WTC11 (cell line): ENCODE data around the gene UQCR10. TPM values are rescaled to one million over a fixed set of nuclear protein-coding genes. Genes with fewer than 3 reads are reported as not detected.
A peak's percentile ranks its signal among the peaks of the same experiment; 100 is the strongest.

Experiments
- ATAC-seq: fragments of 200-7000 bp; cut with Tn5 transposase; 2 replicates; pipeline ENCODE4 v1.10.0; 2021; ENCODE audit warnings: mild to moderate bottlenecking, moderate library complexity
- CTCF ChIA-PET: fragments of 300-600 bp; sonication (Branson Sonifier 250); formaldehyde crosslinking; loops from one replicate; lab custom pipeline; 2021; ENCODE audit warnings: antibody characterized with exemption; lab: Charles Lee
- POLR2A ChIA-PET: fragments of 350-600 bp; sonication (Branson Sonifier 250); formaldehyde crosslinking; loops from one replicate; lab custom pipeline; 2021; ENCODE audit warnings: antibody characterized with exemption; lab: Charles Lee
- DNase-seq: peaks from one replicate; pipeline ENCODE4 v3.0.0; 2021; ENCODE audit warnings: low spot score
- H3K27ac Mint-ChIP-seq: 2 replicates; pipeline ENCODE4 v1.8.0; 2021; ENCODE audit warnings: mixed read lengths
- H3K27me3 Mint-ChIP-seq: 2 replicates; pipeline ENCODE4 v1.8.0; 2021; ENCODE audit warnings: low read depth, mild to moderate bottlenecking, moderate library complexity, mixed read lengths
- H3K36me3 Mint-ChIP-seq: 2 replicates; pipeline ENCODE4 v1.8.0; 2021; ENCODE audit warnings: mixed read lengths
- H3K4me1 Mint-ChIP-seq: 2 replicates; pipeline ENCODE4 v1.8.0; 2022; ENCODE audit warnings: mixed read lengths
- H3K4me3 Mint-ChIP-seq: 2 replicates; pipeline ENCODE4 v1.8.0; 2021; ENCODE audit warnings: mild to moderate bottlenecking, moderate library complexity, mixed read lengths
- H3K9me3 Mint-ChIP-seq: 2 replicates; pipeline ENCODE4 v1.8.0; 2021; ENCODE audit warnings: mixed read lengths
- ATF2 ChIP-seq: sonication (generic); formaldehyde crosslinking; IDR thresholded peaks from 2 replicates; pipeline ENCODE4 v1.8.1; 2022; ENCODE audit warnings: low read depth, missing genetic modification reagents, borderline replicate concordance
- ATF3 ChIP-seq: sonication (generic); formaldehyde crosslinking; conservative IDR thresholded peaks from 2 replicates; pipeline ENCODE4 v1.8.1; 2022; ENCODE audit warnings: mild to moderate bottlenecking, missing genetic modification reagents
- CTCF ChIP-seq: fragments of 200-600 bp; IDR thresholded peaks from 2 replicates; pipeline ENCODE4 v1.8.0; 2022; ENCODE audit warnings: antibody characterized with exemption
- EMX1 ChIP-seq: fragments of 250-450 bp; sonication (Bioruptor Pico); IDR thresholded peaks from 2 replicates; pipeline ENCODE4 v1.8.0; 2021; ENCODE audit warnings: mild to moderate bottlenecking
- FOXJ3 ChIP-seq: sonication (generic); formaldehyde crosslinking; IDR thresholded peaks from 2 replicates; pipeline ENCODE4 v1.9.0; 2021; ENCODE audit warnings: missing genetic modification reagents, mild to moderate bottlenecking, borderline replicate concordance
- GABPB1 ChIP-seq: sonication (generic); formaldehyde crosslinking; IDR thresholded peaks from 2 replicates; pipeline ENCODE4 v1.8.1; 2023; ENCODE audit warnings: mild to moderate bottlenecking, missing genetic modification reagents
- GRHL2 ChIP-seq: fragments of 250-450 bp; sonication (Bioruptor Pico); IDR thresholded peaks from 2 replicates; pipeline ENCODE4 v1.8.0; 2022; ENCODE audit warnings: mild to moderate bottlenecking, moderate library complexity; ENCODE audit not compliant: insufficient replicate concordance, severe bottlenecking
- IRF1 ChIP-seq: sonication (generic); formaldehyde crosslinking; IDR thresholded peaks from 2 replicates; pipeline ENCODE4 v1.8.0; 2023; ENCODE audit warnings: missing genetic modification reagents
- JAZF1 ChIP-seq: fragments of 250-450 bp; sonication (Bioruptor Pico); IDR thresholded peaks from 2 replicates; pipeline ENCODE4 v1.9.0; 2021; ENCODE audit warnings: moderate library complexity, mild to moderate bottlenecking, inconsistent platforms
- KAT7 ChIP-seq: sonication (generic); formaldehyde crosslinking; IDR thresholded peaks from 2 replicates; pipeline ENCODE4 v1.8.1; 2023; ENCODE audit warnings: missing genetic modification reagents, mild to moderate bottlenecking, borderline replicate concordance
- MLX ChIP-seq: sonication (generic); formaldehyde crosslinking; IDR thresholded peaks from 2 replicates; pipeline ENCODE4 v1.8.1; 2023; ENCODE audit warnings: mild to moderate bottlenecking, missing genetic modification reagents, moderate library complexity
- NR1H2 ChIP-seq: sonication (generic); formaldehyde crosslinking; IDR thresholded peaks from 2 replicates; pipeline ENCODE4 v1.9.0; 2021; ENCODE audit warnings: mild to moderate bottlenecking, moderate library complexity, missing genetic modification reagents
- PRDM15 ChIP-seq: sonication (generic); formaldehyde crosslinking; IDR thresholded peaks from 2 replicates; pipeline ENCODE4 v1.8.0; 2022; ENCODE audit warnings: missing genetic modification reagents
- PRRX2 ChIP-seq: fragments of 250-450 bp; sonication (Bioruptor Pico); IDR thresholded peaks from 2 replicates; pipeline ENCODE4 v1.8.0; 2021; ENCODE audit warnings: mild to moderate bottlenecking
- SOX15 ChIP-seq: fragments of 250-450 bp; sonication (Bioruptor Pico); IDR thresholded peaks from 2 replicates; pipeline ENCODE4 v1.9.0; 2021; ENCODE audit warnings: mild to moderate bottlenecking
- SP1 ChIP-seq: sonication (generic); formaldehyde crosslinking; conservative IDR thresholded peaks from 2 replicates; pipeline ENCODE4 v1.8.1; 2022; ENCODE audit warnings: missing genetic modification reagents
- ZBTB21 ChIP-seq: sonication (generic); formaldehyde crosslinking; IDR thresholded peaks from 2 replicates; pipeline ENCODE4 v1.8.1; 2023; ENCODE audit warnings: mild to moderate bottlenecking, missing genetic modification reagents, borderline replicate concordance
- ZBTB43 ChIP-seq: sonication (generic); formaldehyde crosslinking; IDR thresholded peaks from 2 replicates; pipeline ENCODE4 v1.8.1; 2023; ENCODE audit warnings: mild to moderate bottlenecking, missing genetic modification reagents
- ZNF416 ChIP-seq: fragments of 250-450 bp; sonication (Bioruptor Pico); IDR thresholded peaks from 2 replicates; pipeline ENCODE4 v1.9.0; 2021; ENCODE audit warnings: mild to moderate bottlenecking, inconsistent platforms
- ZNF512 ChIP-seq: sonication (generic); formaldehyde crosslinking; IDR thresholded peaks from 2 replicates; pipeline ENCODE4 v1.8.1; 2022; ENCODE audit warnings: missing genetic modification reagents, borderline replicate concordance
- total RNA-seq: library from RNA; stranded (reverse); gene quantifications from 3 replicates; pipeline ENCODE4 v1.2.3, GENCODE V29; 2021

Gene UQCR10
- total RNA-seq, 1 experiment from 2014 or later: 119 TPM

GRCh38 chr22:29813563-29813962, 46.4 kb downstream of the UQCR10 start (continued):
- TF ChIP-seq IRF1 (CRISPR knock-in tag) (no peak), GABPB1 (CRISPR knock-in tag) (no peak), SP1 (CRISPR knock-in tag) (no peak), ATF3 (CRISPR knock-in tag) (no peak), SOX15 (CRISPR knock-in tag) (no peak), PRRX2 (CRISPR knock-in tag) (no peak), EMX1 (no peak), FOXJ3 (CRISPR knock-in tag) (no peak)

GRCh38 chr22:29814003-29814402, 46.8 kb downstream of the UQCR10 start:
- H3K4me3 Mint-ChIP-seq: no peak overlapping the region
- ChIA-PET CTCF (interaction anchor here (0.8 to 1.6 kb wide), 3 partner anchors 18 to 191 kb away, joined by 4 to 7 read pairs (median 5); no protein-coding TSS in a partner anchor), POLR2A (interaction anchor here (0.6 kb wide), 1 partner anchor 41 kb away, joined by 3 read pairs; no protein-coding TSS in a partner anchor)
- no peak overlapping the region for H3K27ac Mint-ChIP-seq
- no peak for ATAC-seq
- TF ChIP-seq JAZF1 (CRISPR knock-in tag): no peak
- no peak for TF ChIP-seq ATF2
- no peak for TF ChIP-seq NR1H2 (CRISPR knock-in tag)
- no peak for TF ChIP-seq ZBTB43
- no peak for TF ChIP-seq MLX (CRISPR knock-in tag)
- H3K9me3 Mint-ChIP-seq: no peaks in the 10 kb centered on the region
- H3K27me3 Mint-ChIP-seq: no peaks in the 10 kb centered on the region; the same call in 1 of the 2 replicates
- no peak for DNase-seq
- peaks cover 44% of the 10 kb centered on the region for H3K36me3 Mint-ChIP-seq
- 0 out of 2 replicates have a peak, but pooled peaks cover 3% of the 10 kb centered on the region for H3K4me1 Mint-ChIP-seq

GRCh38 chr22:29815580-29815979, 48.4 kb downstream of the UQCR10 start:
- H3K4me1 Mint-ChIP-seq: 0 out of 2 replicates have a peak, but pooled peaks cover 3% of the 10 kb centered on the region
- no peaks in the 10 kb centered on the region for H3K9me3 Mint-ChIP-seq
- CTCF ChIA-PET: interaction anchor here (1.0 kb wide), 1 partner anchor 190 kb away, joined by 8 read pairs; no protein-coding TSS in a partner anchor
- DNase-seq (no peak), ATAC-seq (no peak)
- peak overlapping the region; percentile 41; the same call in 1 of the 2 replicates for H3K27ac Mint-ChIP-seq
- H3K36me3 Mint-ChIP-seq: peaks cover 43% of the 10 kb centered on the region
- no peaks in the 10 kb centered on the region; the same call in 1 of the 2 replicates for H3K27me3 Mint-ChIP-seq
- POLR2A ChIA-PET: interaction anchor here (1.0 kb wide), 1 partner anchor 190 kb away, joined by 3 read pairs; no protein-coding TSS in a partner anchor
- H3K4me3 Mint-ChIP-seq: no peak overlapping the region
- TF ChIP-seq KAT7 (CRISPR knock-in tag) (no peak), ATF3 (CRISPR knock-in tag) (no peak), CTCF (no peak), PRRX2 (CRISPR knock-in tag) (no peak), ZNF512 (CRISPR knock-in tag) (no peak), ZNF416 (no peak), ZBTB21 (CRISPR knock-in tag) (no peak), PRDM15 (CRISPR knock-in tag) (no peak), GRHL2 (CRISPR knock-in tag) (no peak)
